ENCODE results near the gene PIP5K1C. TPM values are rescaled to one million over a fixed set of nuclear protein-coding genes. Genes with fewer than 3 reads are reported as not detected.

The PIP5K1C gene
- total and polyA plus RNA-seq, 9 of the 15 experiments (the other 6 are each of a cell fraction or from before 2014, with no cell fraction given): 0.38 to 22.1 (median 4.1) TPM

GRCh38 chr19:3661284-3662238 is 38.7 kb downstream of the PIP5K1C start (continued):
- TF ChIP-seq SFPQ (IDR thresholded peaks at IDR 0.05; ENCODE audit: low read depth, low read length): no peak
- TF ChIP-seq ZBTB33 (CRISPR knock-in tag; IDR thresholded peaks at IDR 0.05): peak; percentile 58; the same call in 1 of the 2 replicates
- TF ChIP-seq NR0B1 (IDR thresholded peaks at IDR 0.05; ENCODE audit: partially characterized antibody): no peak
- TF ChIP-seq HDAC2 (IDR thresholded peaks at IDR 0.05): no peak
- TF ChIP-seq COPS2 (conservative IDR thresholded peaks at IDR 0.05): no peak
- TF ChIP-seq SMAD1 (IDR thresholded peaks at IDR 0.05; ENCODE audit: low read depth, low read length, partially characterized antibody): no peak
- TF ChIP-seq SETDB1 (IDR thresholded peaks at IDR 0.05; ENCODE audit: low read length): no peak
- TF ChIP-seq ZNF395 (CRISPR knock-in tag; IDR thresholded peaks at IDR 0.05): no peak
- TF ChIP-seq SIN3B (IDR thresholded peaks at IDR 0.05; ENCODE audit: low read depth): no peak
- TF ChIP-seq KHSRP (IDR thresholded peaks at IDR 0.05): no peak
- no peak for TF ChIP-seq MLX (CRISPR knock-in tag; conservative IDR thresholded peaks at IDR 0.05)
- TF ChIP-seq PKNOX1 (IDR thresholded peaks at IDR 0.05): no peak
- peak in 1 of 2 experiments; percentile 20 for TF ChIP-seq E2F6 (IDR thresholded peaks at IDR 0.05; ENCODE audit: borderline replicate concordance in 1 of 2, extremely low read depth in 1 of 2, insufficient read depth in 1 of 2, insufficient read length in 1 of 2, low read depth in 1 of 2, low read length in 1 of 2, poor library complexity in 1 of 2, severe bottlenecking in 1 of 2)
